Measurements from ENCODE around the gene MAP1A. TPM values are rescaled to one million over a fixed set of nuclear protein-coding genes. Genes with fewer than 3 reads are reported as not detected.

The MAP1A gene
- total and polyA plus RNA-seq, 2 donors (not counting 3 experiments of a cell fraction or from before 2014, with no cell fraction given): 0.68 to 4.8 TPM

GRCh38 chr15:43544266-43544665 lies 26.9 kb downstream of the MAP1A start:
- Histone ChIP-seq H3K27me3 (ENCODE audit: control insufficient read depth in 2 of 2, insufficient read depth in 2 of 2, low read length in 2 of 2) (no peaks in the 10 kb centered on the region), H3K4me1 (ENCODE audit: control insufficient read depth, extremely low read depth, insufficient read depth, low read length) (no peaks in the 10 kb centered on the region), H3K27ac (ENCODE audit: insufficient read depth, low read depth, low read length) (no peak overlapping the region), H3K9ac (replicated peaks; ENCODE audit: extremely low read depth, insufficient read depth, low read length) (no peak overlapping the region), H3K4me3 (replicated peaks in 1 of 3; ENCODE audit: insufficient read depth in 1 of 3, low read depth in 1 of 3, low read length in 3 of 3) (no peak overlapping the region), H3K9me3 (replicated peaks; ENCODE audit: control insufficient read depth, insufficient read depth, low read length) (no peaks in the 10 kb centered on the region), H3K36me3 (ENCODE audit: control insufficient read depth in 2 of 2, extremely low read depth in 1 of 2, insufficient read depth in 2 of 2, low read length in 2 of 2) (no peaks in the 10 kb centered on the region), H3K9me1 (replicated peaks; ENCODE audit: control insufficient read depth, extremely low read depth, insufficient read depth, low read length) (no peaks in the 10 kb centered on the region), H4K20me1 (replicated peaks; ENCODE audit: control insufficient read depth, extremely low read depth, insufficient read depth, low read length) (no peaks in the 10 kb centered on the region), H3K4me2 (ENCODE audit: insufficient read depth, low read length) (no peak overlapping the region), H2AFZ (ENCODE audit: low read depth, low read length) (no peak overlapping the region), H3K79me2 (ENCODE audit: control insufficient read depth, insufficient read depth, low read length) (no peaks in the 10 kb centered on the region)
- no peak for DNase-seq (ENCODE audit: low read depth, low spot score)
- POLR2A ChIA-PET: no interaction called here
- dilution Hi-C loops (cut with MboI; ENCODE audit: extremely low pct_ligation_motif_present, low sequenced_read_pairs) (no loop called here), intact Hi-C loops (cut with micrococcal nuclease) (no loop called here)
- CTCF ChIA-PET: interaction anchor here (2.5 kb wide), 1 partner anchor 30 kb away, joined by 8 read pairs; no protein-coding TSS in a partner anchor
- no peak for FAIRE-seq
- BruUV-seq (replicated peaks): no TSS peak
- TF ChIP-seq, protein P1, sequence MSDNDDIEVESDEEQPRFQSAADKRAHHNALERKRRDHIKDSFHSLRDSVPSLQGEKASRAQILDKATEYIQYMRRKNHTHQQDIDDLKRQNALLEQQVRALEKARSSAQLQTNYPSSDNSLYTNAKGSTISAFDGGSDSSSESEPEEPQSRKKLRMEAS (IDR thresholded peaks at IDR 0.05; ENCODE audit: insufficient read depth, insufficient read length): no peak
- TF ChIP-seq JUN (IDR thresholded peaks at IDR 0.05; ENCODE audit: borderline replicate concordance, insufficient read depth, insufficient read length, low read depth): no peak
- no peak for TF ChIP-seq POLR2A (IDR thresholded peaks at IDR 0.05; ENCODE audit: low read depth, low read length)
- TF ChIP-seq FOS (IDR thresholded peaks at IDR 0.05; ENCODE audit: borderline replicate concordance, insufficient read depth, low read length): no peak
- TF ChIP-seq GATA2 (IDR thresholded peaks at IDR 0.05; ENCODE audit: insufficient read depth, insufficient read length, low read depth, low read length): no peak
- no peak for TF ChIP-seq EZH2 (IDR thresholded peaks at IDR 0.05; ENCODE audit: borderline replicate concordance, low read depth, low read length, severe bottlenecking)
- no peak for TF ChIP-seq CTCF (IDR thresholded peaks at IDR 0.05; ENCODE audit: extremely low read depth in 1 of 2, insufficient read depth in 1 of 2, low read depth in 1 of 2, low read length in 2 of 2)
- no peak for TF ChIP-seq MYC (IDR thresholded peaks at IDR 0.05; ENCODE audit: low read depth, low read length)
- no peak for TF ChIP-seq POLR2AphosphoS5 (IDR thresholded peaks at IDR 0.05; ENCODE audit: insufficient read depth, low read depth, low read length)

All from endothelial cell of umbilical vein (primary cell).